ENCODE results near the gene ISCU.

Gene ISCU

DNA sequence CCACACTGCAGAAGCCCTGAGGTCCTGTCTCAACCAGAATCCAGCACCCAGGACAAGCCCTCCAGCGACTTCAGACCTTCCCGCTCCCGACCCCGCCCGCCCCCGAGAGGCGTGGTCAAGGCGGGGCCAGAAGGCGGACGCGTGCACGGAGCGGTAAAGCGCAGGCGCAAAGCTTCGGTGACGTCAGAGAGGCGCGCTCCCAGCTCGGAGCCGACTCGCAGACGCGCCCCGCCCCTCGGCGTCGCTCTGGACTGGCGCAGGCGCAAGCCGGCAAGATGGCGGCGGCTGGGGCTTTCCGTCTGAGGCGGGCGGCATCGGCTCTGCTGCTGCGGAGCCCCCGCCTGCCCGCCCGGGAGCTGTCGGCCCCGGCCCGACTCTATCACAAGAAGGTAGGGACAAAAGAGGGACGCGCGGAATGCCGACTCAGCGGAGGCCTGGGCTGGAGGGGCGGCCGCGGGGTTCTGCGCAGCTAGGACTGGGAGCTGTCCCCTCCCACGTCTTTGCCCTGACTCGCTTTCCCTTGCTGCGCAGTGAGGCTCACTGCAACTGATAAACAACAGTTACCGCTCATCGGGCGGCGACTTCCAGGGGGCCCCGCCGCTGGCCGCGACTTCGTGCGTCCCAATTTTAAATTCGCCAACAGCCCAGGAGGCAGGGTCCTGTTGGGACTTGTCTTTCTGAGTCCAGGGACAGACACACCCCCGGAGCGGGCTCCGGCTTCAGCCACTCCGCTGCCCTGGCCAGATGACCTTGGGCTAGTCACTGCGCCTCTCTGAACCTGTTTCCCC, at the start of gene ISCU:
Gene ISCU, plus strand, starts transcription at position 249 of the 788 bp plus-strand sequence. Its CDS starts 27 bp downstream, at position 276.
- FAIRE-seq: no peak
- peak; percentile 78 for DNase-seq (ENCODE audit: insufficient read length, low spot score)
- TF ChIP-seq POLR2A (IDR thresholded peaks at IDR 0.05; ENCODE audit: low read depth, low read length): peak; percentile 82

DNA sequence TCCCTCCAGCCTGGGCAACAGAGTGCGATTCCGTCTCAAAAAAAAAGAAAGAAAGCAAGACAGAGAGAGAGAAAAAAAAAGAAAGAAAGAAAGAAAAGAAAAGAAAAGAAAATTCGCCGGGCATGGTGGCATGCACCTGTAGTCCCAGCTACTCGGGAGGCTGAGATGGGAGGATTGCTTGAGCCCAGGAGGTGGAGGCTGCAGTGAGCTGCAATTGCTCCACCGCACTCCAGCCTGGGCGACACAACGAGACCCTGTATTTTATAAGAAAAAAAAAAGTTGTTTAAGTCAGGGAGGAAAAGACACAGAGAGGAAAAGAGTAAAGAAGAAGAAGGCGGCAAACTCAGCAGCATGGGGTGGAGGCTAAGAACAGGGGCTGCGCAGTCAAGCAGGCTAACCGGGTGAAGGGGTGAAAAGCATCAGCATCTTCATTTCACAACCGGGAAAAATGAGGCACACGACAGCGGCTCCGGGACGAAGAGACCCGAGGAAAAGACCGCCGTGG, 47.9 kb upstream of the ISCU start:
- DNase-seq (ENCODE audit: insufficient read length, low spot score) (no peak), FAIRE-seq (no peak)
- TF ChIP-seq POLR2A (IDR thresholded peaks at IDR 0.05; ENCODE audit: low read depth, low read length): no peak

DNA sequence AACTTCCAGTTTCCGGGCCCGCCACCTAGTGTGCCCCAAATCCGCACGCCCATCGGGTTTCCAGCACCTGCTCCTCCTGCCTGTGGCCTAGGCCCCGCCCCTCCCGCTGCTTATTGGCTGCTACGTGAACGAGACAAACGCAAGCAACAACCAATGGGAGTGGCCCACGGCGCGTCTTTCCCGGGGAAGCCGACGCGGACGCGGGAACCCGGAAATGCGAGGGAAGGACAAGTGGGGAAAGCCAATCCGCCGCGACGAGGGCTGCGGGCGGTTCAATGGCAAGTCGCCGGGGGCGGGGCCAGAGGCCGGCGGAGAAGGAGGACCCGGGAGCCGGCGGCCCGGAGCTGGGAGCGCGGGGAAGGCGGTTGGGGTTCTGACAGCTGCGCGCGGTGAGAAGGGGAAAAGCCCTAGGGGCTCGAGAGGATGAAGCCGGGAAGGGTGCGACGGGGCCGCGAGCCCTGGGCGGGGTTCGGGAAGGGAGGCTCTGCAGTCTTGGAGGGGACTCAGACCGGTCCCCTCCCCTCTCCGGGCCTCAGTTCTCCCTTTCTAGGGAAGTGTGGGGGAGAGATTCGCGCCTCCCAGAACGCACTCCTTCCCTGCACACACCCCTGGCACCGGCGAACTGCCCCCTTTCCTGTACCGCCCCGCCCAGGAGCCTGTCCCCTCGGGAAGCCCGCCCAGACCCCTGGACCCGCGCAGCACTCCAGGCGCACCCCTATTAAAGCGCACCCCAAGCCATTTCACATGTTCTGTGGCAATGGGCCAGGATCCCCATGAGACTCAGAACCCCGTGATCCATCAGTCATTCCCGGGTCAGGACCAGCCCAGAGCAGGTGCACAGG, 47.2 kb upstream of the ISCU start, which contains the start of gene FICD:
Gene FICD, plus strand, starts transcription at position 305 of the 842 bp plus-strand sequence. CDS start 1,696 bp downstream, outside the sequence.
- DNase-seq (ENCODE audit: insufficient read length, low spot score): peak; percentile 94
- TF ChIP-seq POLR2A (IDR thresholded peaks at IDR 0.05; ENCODE audit: low read depth, low read length): peak; percentile 73
- peak; percentile 30 for FAIRE-seq

DNA sequence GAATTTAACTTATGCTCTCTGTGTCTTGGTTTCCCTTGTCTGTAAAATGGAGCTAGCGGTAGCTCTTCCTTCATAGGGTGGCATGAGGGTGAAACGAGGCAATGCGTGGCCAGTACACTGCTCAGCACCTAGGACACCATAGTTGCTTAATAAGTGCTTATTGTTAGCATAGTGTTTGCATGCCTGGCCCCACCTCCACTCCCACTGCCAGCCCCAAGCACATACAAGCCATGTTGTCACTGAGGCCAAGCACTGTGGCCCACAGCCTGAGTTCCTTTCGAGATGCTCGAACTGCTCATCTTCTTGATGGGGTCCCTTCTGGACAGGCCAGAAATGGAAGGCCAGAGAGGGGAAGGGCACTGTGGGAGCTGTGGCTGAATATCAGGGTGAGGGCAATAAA, 46.5 kb upstream of the ISCU start:
- no peak for TF ChIP-seq POLR2A (IDR thresholded peaks at IDR 0.05; ENCODE audit: low read depth, low read length)
- FAIRE-seq (no peak), DNase-seq (ENCODE audit: insufficient read length, low spot score) (no peak)

DNA sequence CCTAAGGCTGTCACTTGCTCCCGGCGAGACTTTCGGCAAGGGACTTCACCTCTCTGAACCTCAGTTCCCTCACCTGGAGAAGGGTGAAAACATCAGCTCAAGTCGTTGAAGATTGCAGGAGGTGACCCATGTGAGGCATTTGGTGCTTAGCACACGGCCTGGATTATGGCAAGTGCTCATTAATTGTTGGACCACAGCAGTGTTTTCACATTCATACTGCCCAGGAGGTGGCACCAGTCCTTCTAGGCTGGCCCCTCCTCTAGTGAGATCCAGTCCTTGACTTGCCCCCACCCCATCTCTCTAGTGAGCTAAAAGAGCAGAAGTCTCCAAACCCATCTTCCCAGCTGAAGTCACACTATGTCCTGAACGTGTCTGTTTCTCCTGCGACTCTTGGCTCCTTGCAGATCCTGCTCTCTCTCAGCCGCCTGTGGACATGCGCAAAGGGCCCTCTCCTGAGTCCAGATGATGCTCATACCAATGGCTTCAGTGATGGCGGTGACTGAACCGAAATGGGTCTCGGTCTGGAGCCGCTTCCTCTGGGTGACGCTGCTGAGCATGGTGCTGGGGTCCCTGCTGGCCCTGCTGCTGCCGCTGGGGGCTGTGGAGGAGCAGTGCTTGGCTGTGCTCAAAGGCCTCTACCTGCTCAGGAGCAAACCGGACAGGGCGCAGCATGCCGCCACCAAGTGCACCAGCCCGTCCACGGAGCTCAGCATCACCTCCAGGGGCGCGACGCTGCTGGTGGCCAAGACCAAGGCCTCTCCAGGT, 45.7 kb upstream of the ISCU start:
- TF ChIP-seq POLR2A (IDR thresholded peaks at IDR 0.05; ENCODE audit: low read depth, low read length): no peak
- FAIRE-seq: no peak
- no peak for DNase-seq (ENCODE audit: insufficient read length, low spot score)

DNA sequence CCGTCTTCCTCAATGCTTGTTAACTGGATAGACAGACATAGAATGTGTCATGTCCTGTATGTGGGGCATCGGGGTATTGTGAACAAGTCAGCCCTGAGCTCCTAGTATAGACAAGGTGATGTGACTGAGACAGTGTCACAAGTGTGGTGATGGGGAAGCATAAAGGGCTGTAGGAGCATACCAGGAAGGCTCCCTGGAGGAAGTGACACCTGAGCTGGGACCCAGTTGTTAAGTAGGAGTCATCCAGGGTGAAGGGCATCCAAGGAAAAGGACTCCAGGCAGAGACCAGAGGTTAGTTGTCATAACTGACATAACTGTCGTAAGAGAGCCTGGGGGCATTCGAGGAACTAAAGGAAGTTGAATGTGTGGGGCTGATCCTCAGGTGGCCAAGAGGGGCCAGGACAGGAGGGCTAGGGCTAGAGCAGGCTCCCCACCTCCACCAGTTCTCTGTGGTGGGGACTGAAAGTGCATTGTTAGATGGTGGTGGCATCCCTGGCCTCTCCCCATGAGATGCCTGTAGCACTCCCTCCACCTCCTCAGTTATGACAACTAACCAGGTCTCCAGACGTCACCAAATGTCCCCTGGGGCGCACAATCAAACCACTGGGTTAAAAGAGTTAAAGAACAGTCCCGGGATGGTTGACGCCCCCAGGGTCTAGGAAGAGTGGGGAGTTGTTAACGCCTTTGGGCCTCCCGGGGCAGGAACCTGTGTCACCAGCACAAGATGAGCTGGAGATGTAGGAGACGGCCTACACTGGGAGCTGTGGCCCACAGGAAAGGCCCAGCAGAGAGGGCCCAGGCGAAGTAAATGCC, 44.9 kb upstream of the ISCU start:
- TF ChIP-seq POLR2A (IDR thresholded peaks at IDR 0.05; ENCODE audit: low read depth, low read length): no peak
- FAIRE-seq: no peak
- DNase-seq (ENCODE audit: insufficient read length, low spot score): no peak

DNA sequence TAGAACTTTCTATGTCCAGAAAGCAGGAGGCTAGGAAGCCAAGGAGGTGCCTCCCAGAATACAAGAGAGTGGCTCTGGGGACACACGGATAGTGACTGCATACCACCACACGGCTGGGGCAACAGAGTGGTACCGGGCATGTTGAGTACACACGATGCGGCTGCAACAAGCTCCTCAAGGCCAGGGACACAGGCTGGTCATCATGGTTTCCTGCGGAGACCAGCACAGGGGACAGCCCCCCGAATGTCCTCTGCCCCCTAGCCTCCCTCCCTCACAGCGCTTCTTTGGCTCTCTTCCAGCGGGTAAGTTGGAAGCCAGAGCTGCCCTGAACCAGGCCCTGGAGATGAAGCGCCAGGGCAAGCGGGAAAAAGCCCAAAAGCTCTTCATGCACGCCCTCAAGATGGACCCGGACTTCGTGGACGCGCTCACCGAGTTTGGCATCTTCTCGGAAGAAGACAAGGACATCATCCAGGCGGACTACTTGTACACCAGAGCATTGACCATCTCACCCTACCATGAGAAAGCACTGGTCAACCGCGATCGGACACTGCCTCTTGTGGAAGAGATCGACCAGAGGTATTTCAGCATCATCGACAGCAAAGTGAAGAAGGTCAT, 44.2 kb upstream of the ISCU start:
- FAIRE-seq: no peak
- TF ChIP-seq POLR2A (IDR thresholded peaks at IDR 0.05; ENCODE audit: low read depth, low read length): no peak
- no peak for DNase-seq (ENCODE audit: insufficient read length, low spot score)

DNA sequence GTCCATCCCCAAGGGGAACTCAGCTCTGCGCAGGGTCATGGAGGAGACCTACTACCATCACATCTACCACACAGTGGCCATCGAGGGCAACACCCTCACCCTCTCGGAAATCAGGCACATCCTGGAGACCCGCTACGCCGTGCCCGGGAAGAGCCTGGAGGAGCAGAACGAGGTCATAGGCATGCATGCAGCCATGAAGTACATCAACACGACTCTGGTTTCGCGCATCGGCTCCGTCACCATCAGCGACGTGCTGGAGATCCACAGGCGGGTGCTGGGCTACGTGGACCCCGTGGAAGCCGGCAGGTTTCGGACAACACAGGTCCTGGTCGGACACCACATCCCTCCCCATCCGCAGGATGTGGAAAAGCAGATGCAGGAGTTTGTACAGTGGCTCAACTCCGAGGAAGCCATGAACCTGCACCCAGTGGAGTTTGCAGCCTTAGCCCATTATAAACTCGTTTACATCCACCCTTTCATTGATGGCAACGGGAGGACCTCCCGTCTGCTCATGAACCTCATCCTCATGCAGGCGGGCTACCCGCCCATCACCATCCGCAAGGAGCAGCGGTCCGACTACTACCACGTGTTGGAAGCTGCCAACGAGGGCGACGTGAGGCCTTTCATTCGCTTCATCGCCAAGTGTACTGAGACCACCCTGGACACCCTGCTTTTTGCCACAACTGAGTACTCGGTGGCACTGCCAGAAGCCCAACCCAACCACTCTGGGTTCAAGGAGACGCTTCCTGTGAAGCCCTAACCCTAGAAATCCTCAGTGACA, 43.5 kb upstream of the ISCU start:
- no peak for TF ChIP-seq POLR2A (IDR thresholded peaks at IDR 0.05; ENCODE audit: low read depth, low read length)
- FAIRE-seq (no peak), DNase-seq (ENCODE audit: insufficient read length, low spot score) (no peak)

DNA sequence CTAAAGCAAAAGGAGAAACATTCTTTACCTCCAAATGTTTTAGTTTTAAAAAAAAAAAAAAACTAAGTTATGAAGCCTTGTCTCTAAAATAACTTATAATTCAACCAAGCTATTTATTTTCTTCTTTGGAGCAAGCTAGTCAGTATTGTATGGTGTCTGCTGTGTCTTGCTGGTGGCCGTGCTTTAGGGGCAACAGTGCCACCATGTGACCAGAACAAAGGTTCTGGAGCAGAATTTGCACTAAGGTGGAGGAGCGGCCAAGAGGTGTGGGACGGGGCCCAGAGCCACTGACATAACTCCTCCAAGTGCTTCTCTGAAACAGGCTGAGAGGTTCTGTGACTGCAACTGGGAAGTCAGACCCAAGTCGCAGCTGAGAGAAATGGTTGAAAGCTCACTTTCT, 42.8 kb upstream of the ISCU start:
- no peak for TF ChIP-seq POLR2A (IDR thresholded peaks at IDR 0.05; ENCODE audit: low read depth, low read length)
- no peak for FAIRE-seq
- DNase-seq (ENCODE audit: insufficient read length, low spot score): no peak

DNA sequence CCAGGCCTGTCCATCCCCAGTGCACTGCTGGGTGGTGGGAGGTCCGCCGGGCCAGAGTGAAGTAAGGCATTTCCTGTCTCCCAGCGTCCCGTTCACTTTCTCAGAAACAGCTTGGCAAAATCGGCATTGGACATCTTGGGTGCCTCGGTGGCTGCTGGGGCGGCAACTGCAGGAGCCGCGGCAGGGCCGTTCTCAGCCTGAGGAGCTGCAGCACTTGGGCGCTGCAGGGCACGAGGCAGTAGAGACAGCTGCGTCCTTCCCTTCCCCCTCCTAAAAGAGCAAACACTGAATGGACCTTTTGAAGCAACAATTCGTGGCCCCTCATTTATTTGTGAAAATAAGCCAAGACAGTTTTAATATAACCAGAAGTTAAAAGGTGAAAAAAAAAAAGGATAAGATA, 39.0 kb upstream of the ISCU start:
- FAIRE-seq (no peak), DNase-seq (ENCODE audit: insufficient read length, low spot score) (no peak)
- TF ChIP-seq POLR2A (IDR thresholded peaks at IDR 0.05; ENCODE audit: low read depth, low read length): no peak

DNA sequence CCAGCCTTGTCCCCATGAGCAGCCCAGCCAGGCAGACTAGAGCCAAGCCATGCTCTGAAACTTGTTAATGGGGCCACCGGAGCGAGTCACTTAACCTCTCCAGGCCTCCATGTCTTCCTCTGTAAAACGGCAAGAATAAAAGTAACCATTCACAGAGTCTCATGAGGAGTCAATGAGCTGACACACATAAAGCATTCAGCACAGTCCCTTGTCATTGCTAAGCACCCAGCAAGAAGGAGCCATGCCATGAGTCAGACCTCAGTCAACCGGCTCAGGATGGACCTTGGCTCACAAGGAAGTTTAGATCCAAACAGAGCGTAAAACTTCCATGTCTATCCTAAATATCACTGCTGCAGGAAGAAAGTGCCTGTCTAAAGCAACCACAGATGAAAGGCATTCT, 36.7 kb upstream of the ISCU start:
- DNase-seq (ENCODE audit: insufficient read length, low spot score) (peak; percentile 44), FAIRE-seq (no peak)
- no peak for TF ChIP-seq POLR2A (IDR thresholded peaks at IDR 0.05; ENCODE audit: low read depth, low read length)
